Common myeloid progenitor, CD34-positive (primary cell): Measurements from ENCODE around the gene MEG3.

ENCODE experiments used
- CTCF ChIA-PET: fragments of 350-600 bp; sonication (Branson Sonifier 250); formaldehyde crosslinking; loops from one replicate; lab custom pipeline; 2021; ENCODE audit warnings: antibody characterized with exemption; lab: Charles Lee
- POLR2A ChIA-PET: fragments of 350-600 bp; sonication (Branson Sonifier 250); formaldehyde crosslinking; loops from one replicate; lab custom pipeline; 2021; ENCODE audit warnings: antibody characterized with exemption; lab: Charles Lee
- DNase-seq, 3 donors: peaks; one replicate each; pipeline versions ENCODE4 v3.0.0 to v3.0.0-alpha.2; 2013
- H3K27ac ChIP-seq, 2 experiments: 1 replicate in 1 of 2; 2 replicates in 1 of 2; pipeline ENCODE4 v1.7.0; 2013; ENCODE audit warnings: inconsistent platforms in 2 of 2, low read length in 2 of 2, mild to moderate bottlenecking in 2 of 2, low read depth in 1 of 2, moderate library complexity in 1 of 2; ENCODE audit not compliant: severe bottlenecking in 2 of 2, insufficient read depth in 1 of 2, poor library complexity in 1 of 2
- H3K27me3 ChIP-seq, 5 experiments: replicated peaks in 2 of 5; 1 replicate in 3 of 5; 2 replicates in 2 of 5; pipeline versions ENCODE4 v1.6.1 to v1.7.0; 2013; ENCODE audit warnings: low read length in 4 of 5, mild to moderate bottlenecking in 2 of 5, moderate library complexity in 2 of 5, inconsistent platforms in 1 of 5; ENCODE audit not compliant: insufficient read depth in 5 of 5, control insufficient read depth in 4 of 5
- H3K36me3 ChIP-seq, 4 experiments: 1 replicate in 2 of 4; 2 replicates in 2 of 4; pipeline versions ENCODE4 v1.6.1 to v1.7.0; 2013; ENCODE audit warnings: low read length in 3 of 4, control low read depth in 1 of 4, mild to moderate bottlenecking in 1 of 4; ENCODE audit not compliant: control insufficient read depth in 4 of 4, insufficient read depth in 4 of 4
- H3K4me1 ChIP-seq, 4 experiments: 1 replicate in 3 of 4; 2 replicates in 1 of 4; pipeline versions ENCODE4 v1.6.1 to v1.7.1; 2013; ENCODE audit warnings: low read length in 3 of 4, mild to moderate bottlenecking in 3 of 4, control low read depth in 1 of 4, inconsistent platforms in 1 of 4, moderate library complexity in 1 of 4; ENCODE audit not compliant: control insufficient read depth in 4 of 4, insufficient read depth in 4 of 4; ENCODE audit errors: control extremely low read depth in 1 of 4
- H3K4me3 ChIP-seq, 7 experiments: 1 replicate in 4 of 7; 2 replicates in 3 of 7; pipeline versions ENCODE4 v1.5.1 to v1.7.0; 2013; ENCODE audit warnings: mild to moderate bottlenecking in 7 of 7, low read length in 6 of 7, moderate library complexity in 6 of 7, inconsistent platforms in 2 of 7, low read depth in 2 of 7, control low read depth in 1 of 7; ENCODE audit not compliant: insufficient read depth in 4 of 7, control insufficient read depth in 1 of 7; ENCODE audit errors: extremely low read depth in 1 of 7
- H3K9me3 ChIP-seq, 5 experiments: 1 replicate in 4 of 5; 2 replicates in 1 of 5; pipeline versions ENCODE4 v1.6.1 to v1.7.1; 2013; ENCODE audit warnings: low read length in 4 of 5, mild to moderate bottlenecking in 2 of 5, inconsistent platforms in 1 of 5, low read depth in 1 of 5, moderate library complexity in 1 of 5; ENCODE audit not compliant: control insufficient read depth in 4 of 5, insufficient read depth in 2 of 5; ENCODE audit errors: control extremely low read depth in 1 of 5
- WGBS: methylation state at CpG from one replicate; pipeline ENCODE4 v1.1.5; 2013; ENCODE audit not compliant: insufficient coverage; 5-methylcytosine and 5-hydroxymethylcytosine counted together

The MEG3 gene

GRCh38 chr14:100804558-100805309 lies 21.2 kb upstream of the MEG3 start:
- ChIA-PET POLR2A (no interaction called here), CTCF (no interaction called here)
- WGBS = 84% methylated on average over 8 of the region's 9 CpGs

GRCh38 chr14:100806386-100806785 lies 19.5 kb upstream of the MEG3 start:
- ChIA-PET POLR2A (no interaction called here), CTCF (no interaction called here)
- H3K4me1 ChIP-seq = peaks cover 0 to 5% (median under 1%) of the 10 kb centered on the region in 4 experiments
- peaks cover 0 to 39% (median 35%) of the 10 kb centered on the region in 5 experiments for H3K9me3 ChIP-seq
- no peaks in the 10 kb centered on the region for H3K36me3 ChIP-seq
- DNase-seq = no peak
- WGBS = 98% methylated on average over 8 of the region's 9 CpGs
- no peak overlapping the region for H3K27ac ChIP-seq
- H3K4me3 ChIP-seq = no peak overlapping the region
- H3K27me3 ChIP-seq = peaks cover 0 to 10% (median 0%) of the 10 kb centered on the region in 5 experiments

More at GRCh38 chr14:100804558-100805309, 21.2 kb upstream of the MEG3 start:
- Histone ChIP-seq H3K4me1 (no peaks in the 10 kb centered on the region), H3K27me3 (peaks cover 0 to 10% (median 0%) of the 10 kb centered on the region in 5 experiments), H3K36me3 (no peaks in the 10 kb centered on the region), H3K4me3 (no peak overlapping the region), H3K27ac (no peak overlapping the region), H3K9me3 (peaks cover 0 to 25% (median 25%) of the 10 kb centered on the region in 5 experiments)
- DNase-seq = no peak

DNA sequence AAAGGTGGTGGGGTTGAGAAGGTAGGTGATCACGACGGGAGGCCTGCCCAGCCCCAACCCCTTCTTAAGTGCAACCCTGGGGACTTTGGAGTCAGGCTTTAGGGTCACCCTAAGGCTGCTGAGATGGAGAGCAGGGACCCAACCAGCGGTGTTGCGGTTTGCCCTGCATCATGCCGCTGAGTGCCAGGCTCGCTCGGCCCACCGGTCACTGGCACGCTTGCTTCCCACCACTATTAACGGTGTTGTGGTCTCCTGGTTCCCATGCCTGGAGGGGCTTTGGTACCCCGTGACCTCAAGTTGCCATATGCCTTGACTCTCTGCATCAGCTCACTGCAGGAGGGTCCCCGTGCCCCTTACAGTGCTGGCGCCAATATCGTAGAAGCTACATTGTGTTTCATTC lies 18.4 kb upstream of the MEG3 start:
- Histone ChIP-seq H3K4me3 (no peak overlapping the region), H3K9me3 (peaks cover 0 to 46% (median 43%) of the 10 kb centered on the region in 5 experiments), H3K36me3 (no peaks in the 10 kb centered on the region), H3K4me1 (peaks cover 0 to 9% (median under 1%) of the 10 kb centered on the region in 4 experiments), H3K27ac (no peak overlapping the region), H3K27me3 (peaks cover 0 to 10% (median 0%) of the 10 kb centered on the region in 5 experiments)
- POLR2A ChIA-PET = no interaction called here
- WGBS = 95% methylated on average over 14 of the region's 14 CpGs
- no peak for DNase-seq
- CTCF ChIA-PET = no interaction called here

DNA sequence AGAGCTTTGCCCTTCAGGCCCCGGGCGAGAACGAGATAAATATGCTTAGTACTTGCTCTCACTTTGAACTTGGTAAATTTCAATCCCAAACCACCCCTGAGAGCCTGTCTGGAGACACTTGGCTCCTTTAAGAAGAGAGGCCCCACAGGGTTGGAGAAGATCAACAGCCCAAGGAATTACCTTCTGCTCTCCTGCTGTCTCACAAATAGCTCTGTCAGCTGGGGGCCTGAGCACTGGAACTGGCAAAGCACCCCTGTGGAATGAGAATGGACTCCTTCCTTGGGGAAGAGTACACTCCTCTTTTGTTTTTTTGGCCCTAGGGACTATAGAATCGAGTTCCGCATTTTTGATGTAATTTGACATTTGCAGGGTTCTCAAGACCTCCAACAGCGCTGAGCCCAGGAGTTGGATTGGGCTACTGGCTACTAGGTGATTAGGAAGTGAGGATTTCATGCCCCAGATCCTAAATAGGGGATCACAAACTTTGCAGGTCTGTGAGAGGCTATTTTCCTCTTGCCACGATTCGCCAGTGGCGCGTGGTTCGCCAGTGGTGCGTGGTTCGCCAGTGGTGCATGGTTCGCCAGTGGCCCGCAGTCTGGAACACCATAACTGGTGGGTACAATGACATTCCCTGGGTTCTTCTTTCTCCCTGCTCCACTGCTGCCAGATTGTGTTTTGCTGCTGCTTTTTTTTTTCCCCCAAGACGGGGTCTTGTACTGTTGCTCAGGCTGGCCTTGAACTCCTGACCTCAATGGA lies 17.8 kb upstream of the MEG3 start:
- ChIA-PET CTCF (no interaction called here), POLR2A (no interaction called here)
- H3K27me3 ChIP-seq = peaks cover 0 to 10% (median 0%) of the 10 kb centered on the region in 5 experiments
- 83% methylated on average over 15 of the region's 16 CpGs for WGBS
- DNase-seq = peak in 2 of 3 donors; percentile 22 to 38
- H3K4me1 ChIP-seq = peaks cover 0 to 9% (median under 1%) of the 10 kb centered on the region in 4 experiments
- no peak overlapping the region for H3K4me3 ChIP-seq
- H3K27ac ChIP-seq = no peak overlapping the region
- H3K9me3 ChIP-seq = peaks cover 0 to 46% (median 43%) of the 10 kb centered on the region in 5 experiments
- no peaks in the 10 kb centered on the region for H3K36me3 ChIP-seq

- DNase-seq = peak in 1 of 3 donors; percentile 33
- POLR2A ChIA-PET = no interaction called here
- WGBS = 100% methylated on average over 3 of the region's 7 CpGs
- Histone ChIP-seq H3K4me3 (no peak overlapping the region), H3K36me3 (no peaks in the 10 kb centered on the region), H3K27ac (no peak overlapping the region), H3K4me1 (peaks cover 0 to 9% (median 1%) of the 10 kb centered on the region in 4 experiments), H3K9me3 (peaks cover 0 to 46% (median 43%) of the 10 kb centered on the region in 5 experiments), H3K27me3 (peaks cover 0 to 10% (median 0%) of the 10 kb centered on the region in 5 experiments)
- CTCF ChIA-PET = interaction anchor here (1.5 kb wide), 1 partner anchor 148 kb away, joined by 5 read pairs; no protein-coding TSS in a partner anchor
Observed at GRCh38 chr14:100810435-100810834, 15.5 kb upstream of the MEG3 start.

DNA sequence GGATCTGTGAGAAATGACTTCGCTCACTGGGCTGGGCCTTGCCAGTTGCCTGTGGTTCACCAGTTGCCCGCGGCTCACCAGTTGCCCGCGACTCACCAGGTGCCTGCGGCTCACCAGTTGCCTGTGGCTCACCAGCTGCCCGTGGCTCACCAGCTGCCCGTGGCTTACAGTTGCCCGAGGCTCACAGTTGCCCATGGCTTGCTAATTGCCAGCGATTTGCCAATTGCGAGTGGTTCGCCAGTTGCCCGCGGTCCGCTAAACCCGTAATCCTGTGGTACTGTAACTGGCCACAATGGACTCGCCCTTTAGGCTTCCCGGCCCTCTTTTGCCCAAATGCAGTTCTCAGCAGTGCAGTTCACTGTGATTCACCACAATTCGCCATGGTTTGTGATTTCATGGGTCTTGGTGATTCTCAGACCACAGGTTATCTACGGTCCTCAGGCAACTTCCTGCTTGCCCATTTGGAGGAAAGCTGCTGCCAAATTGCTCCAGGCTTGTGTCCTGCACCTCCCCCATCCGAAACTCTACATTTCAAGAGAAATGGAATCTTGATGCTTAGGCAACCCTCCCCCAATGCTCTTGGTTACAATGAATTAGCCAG lies 15.0 kb upstream of the MEG3 start:
- CTCF ChIA-PET = interaction anchor here (1.2 to 1.5 kb wide), 2 partner anchors 104 to 148 kb away, joined by 3 to 5 read pairs; no protein-coding TSS in a partner anchor
- Histone ChIP-seq H3K4me3 (no peak overlapping the region), H3K27ac (no peak overlapping the region), H3K9me3 (peaks cover 0 to 46% (median 43%) of the 10 kb centered on the region in 5 experiments), H3K36me3 (no peaks in the 10 kb centered on the region), H3K4me1 (peaks cover 0 to 14% (median 6%) of the 10 kb centered on the region in 4 experiments), H3K27me3 (peaks cover 0 to 10% (median 0%) of the 10 kb centered on the region in 5 experiments)
- POLR2A ChIA-PET = no interaction called here
- DNase-seq = peak; percentile 48 to 89 (median 80)
- WGBS = 60% methylated on average over 19 of the region's 21 CpGs
